AG09319 (cell line): ENCODE results near the gene CTNNA1.
"Not testable (repeated sequence)": the region's sequence is repeated elsewhere in the genome, so short reads cannot be mapped to it uniquely, and the experiment has no call there.

Experiments used
- DNase-seq: peaks from one replicate; pipeline ENCODE4 v3.0.0-alpha.2; 2010; ENCODE audit warnings: low read depth; ENCODE audit errors: extremely low read depth
- TF ChIP-seq, protein P1 (sequence below): IDR thresholded peaks from 2 replicates; pipeline ENCODE4 v1.5.1; 2011; ENCODE audit warnings: low read depth, mild to moderate bottlenecking, inconsistent platforms, low read length, moderate library complexity

Gene CTNNA1

GRCh38 chr5:138833080-138833479 is 79.9 kb downstream of the CTNNA1 start:
- no peak for DNase-seq
- TF ChIP-seq, protein P1, sequence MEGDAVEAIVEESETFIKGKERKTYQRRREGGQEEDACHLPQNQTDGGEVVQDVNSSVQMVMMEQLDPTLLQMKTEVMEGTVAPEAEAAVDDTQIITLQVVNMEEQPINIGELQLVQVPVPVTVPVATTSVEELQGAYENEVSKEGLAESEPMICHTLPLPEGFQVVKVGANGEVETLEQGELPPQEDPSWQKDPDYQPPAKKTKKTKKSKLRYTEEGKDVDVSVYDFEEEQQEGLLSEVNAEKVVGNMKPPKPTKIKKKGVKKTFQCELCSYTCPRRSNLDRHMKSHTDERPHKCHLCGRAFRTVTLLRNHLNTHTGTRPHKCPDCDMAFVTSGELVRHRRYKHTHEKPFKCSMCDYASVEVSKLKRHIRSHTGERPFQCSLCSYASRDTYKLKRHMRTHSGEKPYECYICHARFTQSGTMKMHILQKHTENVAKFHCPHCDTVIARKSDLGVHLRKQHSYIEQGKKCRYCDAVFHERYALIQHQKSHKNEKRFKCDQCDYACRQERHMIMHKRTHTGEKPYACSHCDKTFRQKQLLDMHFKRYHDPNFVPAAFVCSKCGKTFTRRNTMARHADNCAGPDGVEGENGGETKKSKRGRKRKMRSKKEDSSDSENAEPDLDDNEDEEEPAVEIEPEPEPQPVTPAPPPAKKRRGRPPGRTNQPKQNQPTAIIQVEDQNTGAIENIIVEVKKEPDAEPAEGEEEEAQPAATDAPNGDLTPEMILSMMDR: no peak

GRCh38 chr5:138833726-138834480 is 80.7 kb downstream of the CTNNA1 start:
- TF ChIP-seq, protein P1: no peak
- no peak for DNase-seq

DNA sequence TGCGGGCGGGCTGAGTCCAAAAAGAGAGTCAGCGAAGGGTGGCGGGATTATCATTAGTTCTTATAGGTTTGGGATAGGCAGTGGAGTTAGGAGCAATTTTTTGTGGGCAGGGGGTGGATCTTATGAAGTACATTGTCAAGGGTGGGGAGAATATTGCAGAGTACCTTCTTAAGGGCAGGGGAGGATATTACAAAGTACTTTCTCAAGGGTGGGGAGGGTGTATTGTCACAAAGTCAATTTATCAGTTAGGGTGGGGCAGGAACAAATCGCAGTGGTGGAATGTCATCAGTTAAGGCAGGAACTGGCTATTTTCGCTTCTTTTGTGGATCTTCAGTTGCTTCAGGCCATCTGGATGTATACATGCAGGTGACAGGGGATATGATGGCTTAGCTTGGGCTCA is 81.6 kb downstream of the CTNNA1 start:
- not testable (repeated sequence) for DNase-seq

DNA sequence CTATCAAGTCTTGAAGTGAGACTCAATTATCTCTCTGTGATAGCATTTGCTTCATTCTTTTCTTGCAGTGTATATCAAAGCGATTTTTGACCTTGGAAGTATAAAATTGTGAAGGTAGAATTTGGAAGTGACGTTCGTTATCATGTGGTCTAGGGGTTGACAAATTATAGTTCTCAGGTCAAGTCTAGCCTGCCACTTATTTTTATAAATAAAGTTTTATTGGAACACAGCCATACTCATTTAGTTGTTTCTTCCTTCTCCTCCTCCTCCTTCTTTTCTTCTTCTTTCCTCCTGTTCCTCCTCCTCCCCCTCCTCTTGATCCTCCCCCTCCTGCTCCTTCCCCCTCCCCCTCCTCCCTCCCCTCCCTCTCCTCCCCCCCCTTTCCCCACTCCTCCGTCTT is 83.9 kb downstream of the CTNNA1 start:
- no peak for DNase-seq
- TF ChIP-seq, protein P1: no peak

GRCh38 chr5:138840103-138840502 is 86.9 kb downstream of the CTNNA1 start:
- TF ChIP-seq, protein P1: no peak
- DNase-seq: no peak

GRCh38 chr5:138841531-138841930 is 88.3 kb downstream of the CTNNA1 start:
- TF ChIP-seq, protein P1: no peak
- DNase-seq: no peak

DNA sequence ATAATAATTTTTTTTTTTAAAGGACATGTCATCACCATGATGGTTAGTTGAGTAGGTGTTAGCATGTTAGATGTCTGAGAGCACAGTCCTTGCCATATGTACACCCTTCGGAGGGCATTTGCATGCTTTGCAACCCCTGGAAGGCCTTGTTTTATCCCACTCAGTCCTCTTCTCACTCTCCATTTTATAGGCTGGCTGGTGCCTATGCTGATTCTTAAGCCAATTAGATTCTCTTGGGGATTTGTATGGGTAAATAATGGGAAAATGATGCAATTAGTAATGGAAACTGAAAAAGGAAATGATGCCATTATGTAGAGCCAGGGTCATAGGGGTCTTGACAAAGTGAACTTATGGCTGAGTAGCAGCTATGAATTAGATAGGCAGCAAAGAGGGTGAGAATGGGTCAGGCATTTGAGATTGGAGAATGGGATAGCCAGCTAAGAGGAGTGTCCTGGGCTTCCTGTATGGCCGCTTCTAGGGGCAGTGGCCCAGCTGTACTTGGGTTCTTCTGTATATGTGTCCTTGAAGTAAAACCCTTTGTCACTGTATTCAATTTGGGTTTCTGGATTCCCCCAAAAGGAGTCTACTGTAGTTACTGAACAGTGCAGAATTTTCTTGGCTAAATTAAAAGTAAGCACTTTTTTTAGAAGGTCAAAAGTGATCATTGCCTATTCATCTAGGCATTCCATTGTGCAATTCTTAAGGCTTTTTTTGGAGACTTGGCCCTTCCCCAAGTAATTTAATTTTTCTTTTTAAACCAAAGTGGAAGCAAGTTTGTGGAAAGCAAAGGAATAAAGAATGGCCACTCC is 90.3 kb downstream of the CTNNA1 start:
- TF ChIP-seq, protein P1: no peak
- no peak for DNase-seq

- DNase-seq: no peak
- TF ChIP-seq, protein P1: no peak
These were observed 90.9 kb downstream of the CTNNA1 start for GRCh38 chr5:138844125-138844461.
